PC-3 (cell line): ENCODE measurements around the gene SLC7A5. TPM values are rescaled to one million over a fixed set of nuclear protein-coding genes. Genes with fewer than 3 reads are reported as not detected.
"Not testable (repeated sequence)": the region's sequence is repeated elsewhere in the genome, so short reads cannot be mapped to it uniquely, and the experiment has no call there.

ENCODE experiments used
- ATAC-seq: fragments of 200-7000 bp; cut with Tn5 transposase; 2 replicates; pipeline ENCODE4 v1.9.1; 2020; ENCODE audit warnings: mild to moderate bottlenecking, moderate library complexity
- BruUV-seq: library from RNA; stranded (reverse); fragments of 400-500 nt; replicated peaks from 2 replicates; lab custom pipeline; 2021; lab: Mats Ljungman, UMichigan
- CTCF ChIA-PET: fragments of 300-600 bp; sonication (Branson Sonifier 250); formaldehyde crosslinking; loops from one replicate; lab custom pipeline; 2022; ENCODE audit warnings: antibody characterized with exemption; lab: Charles Lee
- POLR2A ChIA-PET: fragments of 300-600 bp; sonication (Branson Sonifier 250); formaldehyde crosslinking; loops from one replicate; lab custom pipeline; 2022; ENCODE audit warnings: antibody characterized with exemption; ENCODE audit not compliant: unreplicated experiment; lab: Charles Lee
- DNase-seq: peaks from one replicate; pipeline ENCODE4 v3.0.0-alpha.2; 2015
- H2AFZ ChIP-seq: fragments of 300-600 bp; sonication (generic); 2 replicates; pipeline ENCODE4 v1.6.0; 2016; ENCODE audit warnings: antibody characterized with exemption, low read length
- H3F3A ChIP-seq: fragments of 300-600 bp; sonication (generic); one replicate; pipeline ENCODE4 v1.6.0; 2017; ENCODE audit warnings: antibody characterized with exemption, low read length, control low read depth, mild to moderate bottlenecking; ENCODE audit not compliant: unreplicated experiment
- H3K27ac ChIP-seq: fragments of 300-600 bp; sonication (generic); 2 replicates; pipeline ENCODE4 v1.5.1; 2016; ENCODE audit warnings: mild to moderate bottlenecking, low read length
- H3K27me3 ChIP-seq: fragments of 300-600 bp; sonication (generic); 2 replicates; pipeline ENCODE4 v1.6.1; 2016; ENCODE audit warnings: low read length, mixed read lengths
- H3K36me3 ChIP-seq: fragments of 300-600 bp; sonication (generic); 2 replicates; pipeline ENCODE4 v1.6.1; 2016; ENCODE audit warnings: low read depth, mixed run types, low read length, mixed read lengths
- H3K4me1 ChIP-seq: fragments of 300-600 bp; sonication (generic); 2 replicates; pipeline ENCODE4 v1.5.1; 2016; ENCODE audit warnings: low read length; ENCODE audit not compliant: insufficient read depth
- H3K4me2 ChIP-seq: fragments of 300-600 bp; sonication (generic); 2 replicates; pipeline ENCODE4 v1.6.0; 2016; ENCODE audit warnings: low read length
- H3K4me3 ChIP-seq: fragments of 300-600 bp; sonication (generic); 2 replicates; pipeline ENCODE4 v1.5.1; 2016; ENCODE audit warnings: mild to moderate bottlenecking, low read length, mixed read lengths
- H3K79me2 ChIP-seq: fragments of 300-600 bp; sonication (generic); 2 replicates; pipeline ENCODE4 v1.6.1; 2017; ENCODE audit warnings: low read length, mixed read lengths
- H3K9ac ChIP-seq: fragments of 300-600 bp; sonication (generic); 2 replicates; pipeline ENCODE4 v1.6.0; 2016; ENCODE audit warnings: mild to moderate bottlenecking, low read length
- H3K9me2 ChIP-seq: fragments of 300-600 bp; sonication (generic); replicated peaks from 2 replicates; pipeline ENCODE4 v1.6.1; 2016; ENCODE audit warnings: mixed run types, low read length, mixed read lengths
- H3K9me3 ChIP-seq: fragments of 300-600 bp; sonication (generic); 2 replicates; pipeline ENCODE4 v1.6.1; 2016; ENCODE audit warnings: low read length, mixed read lengths
- H4K20me1 ChIP-seq: fragments of 300-600 bp; sonication (generic); 2 replicates; pipeline ENCODE4 v1.6.1; 2016; ENCODE audit warnings: low read length, mixed read lengths
- EZH2 ChIP-seq: fragments of 300-600 bp; sonication (generic); IDR thresholded peaks from one replicate; pipeline ENCODE4 v1.6.1; 2017; ENCODE audit warnings: antibody characterized with exemption, mild to moderate bottlenecking, low read length; ENCODE audit not compliant: unreplicated experiment
- EZH2phosphoT487 ChIP-seq: fragments of 300-600 bp; sonication (generic); IDR thresholded peaks from 2 replicates; pipeline ENCODE4 v1.6.1; 2018; ENCODE audit warnings: mild to moderate bottlenecking, antibody characterized with exemption, low read length, borderline replicate concordance
- intact Hi-C: fragments of 100-400 bp; cut with micrococcal nuclease; formaldehyde crosslinking; loops from 2 replicates; pipeline ENCODE4 v1.9.0; 2023
- total RNA-seq: library from RNA; depleted of rRNA; stranded (reverse); fragments of >200 nt; gene quantifications from 2 replicates; pipeline ENCODE4 v1.2.3, GENCODE V29; 2014
- TF ChIP-seq, protein P1 (sequence below): fragments of 300-600 bp; sonication (generic); conservative IDR thresholded peaks from 2 replicates; pipeline ENCODE4 v1.5.1; 2017; ENCODE audit warnings: antibody characterized with exemption, low read depth, mild to moderate bottlenecking, low read length

The SLC7A5 gene
- total RNA-seq, 1 experiment from 2014 or later: 93.2 TPM

DNA sequence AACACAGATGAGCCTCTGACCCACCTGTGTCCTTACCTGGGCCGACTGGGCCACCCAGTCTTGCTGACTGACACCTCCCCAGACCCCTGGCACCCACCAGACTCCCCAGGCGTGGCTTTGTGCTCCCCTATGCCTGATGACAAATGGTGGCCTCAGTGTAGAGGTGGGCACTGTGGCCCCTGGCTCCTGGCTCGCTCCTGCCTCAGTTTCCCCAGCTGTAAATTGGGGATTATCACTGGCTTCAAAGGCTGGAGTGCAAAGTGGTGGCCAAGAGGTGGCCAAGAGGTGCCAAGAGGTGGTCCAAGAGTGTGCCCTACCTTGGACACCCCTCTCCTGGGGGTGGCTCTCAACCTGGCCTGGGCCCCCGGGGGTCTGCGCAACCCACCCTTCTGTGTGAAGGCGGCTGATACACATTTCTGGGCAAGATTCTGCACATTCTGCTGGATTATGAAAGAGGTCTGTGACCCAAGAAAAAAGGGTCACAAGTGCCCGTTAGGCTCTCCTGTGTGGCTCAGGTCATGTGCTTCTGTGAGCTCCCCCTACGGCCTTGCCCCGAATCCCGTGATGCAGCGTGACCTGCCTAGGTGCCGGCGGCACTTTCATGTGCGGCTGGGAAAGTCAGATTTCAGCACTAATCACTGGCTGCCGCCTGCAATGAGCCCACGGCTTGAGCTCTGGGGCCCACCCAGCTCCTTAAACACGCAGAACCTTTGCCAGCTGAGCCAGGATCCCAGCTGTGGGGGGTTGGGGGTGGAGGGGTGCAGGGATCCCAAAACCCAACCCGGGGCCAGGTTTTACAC is 7.8 kb downstream of the SLC7A5 start:
- ATAC-seq, POLR2A ChIA-PET, DNase-seq, H2AFZ ChIP-seq, H3K9ac ChIP-seq, H3K36me3 ChIP-seq, H3K4me3 ChIP-seq, intact Hi-C loops, H3K27ac ChIP-seq, H3K9me3 ChIP-seq, H3K27me3 ChIP-seq, H3F3A ChIP-seq, H3K9me2 ChIP-seq, BruUV-seq, H3K4me2 ChIP-seq, CTCF ChIA-PET: not testable (repeated sequence)
- H3K79me2 ChIP-seq: peaks cover 95% of the 10 kb centered on the region
- H4K20me1 ChIP-seq: peaks cover 40% of the 10 kb centered on the region; the same call in 1 of the 2 replicates
- H3K4me1 ChIP-seq: peaks cover 29% of the 10 kb centered on the region

DNA sequence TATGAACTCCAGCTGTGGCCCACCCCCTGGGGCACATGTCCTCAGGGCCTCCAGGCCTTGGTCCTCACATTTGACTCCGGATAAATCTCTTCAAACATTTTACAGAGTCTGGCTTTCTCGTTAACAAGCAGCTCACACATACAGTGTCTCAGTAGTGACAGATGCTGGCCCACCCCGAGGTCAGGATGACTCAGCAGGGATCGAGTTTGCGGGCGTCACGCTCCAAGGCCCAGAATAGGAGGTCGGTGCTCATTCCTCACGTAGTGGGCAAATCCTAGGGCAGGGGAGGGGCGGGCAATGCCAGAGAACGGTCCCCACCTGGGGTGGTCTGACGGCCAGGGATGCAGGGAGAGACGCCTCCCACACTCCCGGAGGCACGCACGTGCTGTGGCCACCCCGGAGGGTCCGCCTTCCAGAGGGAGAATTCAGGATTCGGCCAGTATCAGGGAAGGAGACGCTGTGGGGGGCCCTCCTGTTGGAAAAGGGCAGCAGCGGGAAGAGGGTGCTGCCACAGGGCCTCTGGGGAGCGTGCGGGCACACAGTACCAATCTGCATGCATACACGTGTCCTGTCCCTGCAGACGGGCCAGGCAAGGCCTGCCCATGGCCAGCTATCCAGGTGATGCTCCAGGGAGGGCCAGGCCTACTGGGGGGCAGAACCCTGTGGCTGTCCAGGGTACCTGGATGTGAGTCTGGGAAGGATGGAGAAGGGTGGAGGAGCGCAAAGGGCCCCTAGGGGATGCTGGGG is 8.6 kb downstream of the SLC7A5 start:
- DNase-seq (peak; percentile 70), ATAC-seq (peak; percentile 44)
- intact Hi-C loops: no loop called here
- H3K4me3 ChIP-seq: no peak overlapping the region; the same call in 1 of the 2 replicates
- no peaks in the 10 kb centered on the region for H3K9me2 ChIP-seq
- peaks cover 36% of the 10 kb centered on the region for H3K4me1 ChIP-seq
- H3K9me3 ChIP-seq: no peaks in the 10 kb centered on the region
- H3K27ac ChIP-seq: peak overlapping the region; percentile 49
- peaks cover 1% of the 10 kb centered on the region; the same call in 1 of the 2 replicates for H3K36me3 ChIP-seq
- peaks cover 37% of the 10 kb centered on the region; the same call in 1 of the 2 replicates for H4K20me1 ChIP-seq
- H3K9ac ChIP-seq: no peak overlapping the region
- H3F3A ChIP-seq: no peaks in the 10 kb centered on the region
- ChIA-PET POLR2A (no interaction called here), CTCF (no interaction called here)
- TF ChIP-seq EZH2 (no peak), EZH2phosphoT487 (no peak)
- TF ChIP-seq, protein P1, sequence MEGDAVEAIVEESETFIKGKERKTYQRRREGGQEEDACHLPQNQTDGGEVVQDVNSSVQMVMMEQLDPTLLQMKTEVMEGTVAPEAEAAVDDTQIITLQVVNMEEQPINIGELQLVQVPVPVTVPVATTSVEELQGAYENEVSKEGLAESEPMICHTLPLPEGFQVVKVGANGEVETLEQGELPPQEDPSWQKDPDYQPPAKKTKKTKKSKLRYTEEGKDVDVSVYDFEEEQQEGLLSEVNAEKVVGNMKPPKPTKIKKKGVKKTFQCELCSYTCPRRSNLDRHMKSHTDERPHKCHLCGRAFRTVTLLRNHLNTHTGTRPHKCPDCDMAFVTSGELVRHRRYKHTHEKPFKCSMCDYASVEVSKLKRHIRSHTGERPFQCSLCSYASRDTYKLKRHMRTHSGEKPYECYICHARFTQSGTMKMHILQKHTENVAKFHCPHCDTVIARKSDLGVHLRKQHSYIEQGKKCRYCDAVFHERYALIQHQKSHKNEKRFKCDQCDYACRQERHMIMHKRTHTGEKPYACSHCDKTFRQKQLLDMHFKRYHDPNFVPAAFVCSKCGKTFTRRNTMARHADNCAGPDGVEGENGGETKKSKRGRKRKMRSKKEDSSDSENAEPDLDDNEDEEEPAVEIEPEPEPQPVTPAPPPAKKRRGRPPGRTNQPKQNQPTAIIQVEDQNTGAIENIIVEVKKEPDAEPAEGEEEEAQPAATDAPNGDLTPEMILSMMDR: no peak
- H3K27me3 ChIP-seq: no peaks in the 10 kb centered on the region
- BruUV-seq: no TSS peak
- H3K4me2 ChIP-seq: peak overlapping the region; percentile 63
- peaks cover 90% of the 10 kb centered on the region for H3K79me2 ChIP-seq
- H2AFZ ChIP-seq: no peak overlapping the region

DNA sequence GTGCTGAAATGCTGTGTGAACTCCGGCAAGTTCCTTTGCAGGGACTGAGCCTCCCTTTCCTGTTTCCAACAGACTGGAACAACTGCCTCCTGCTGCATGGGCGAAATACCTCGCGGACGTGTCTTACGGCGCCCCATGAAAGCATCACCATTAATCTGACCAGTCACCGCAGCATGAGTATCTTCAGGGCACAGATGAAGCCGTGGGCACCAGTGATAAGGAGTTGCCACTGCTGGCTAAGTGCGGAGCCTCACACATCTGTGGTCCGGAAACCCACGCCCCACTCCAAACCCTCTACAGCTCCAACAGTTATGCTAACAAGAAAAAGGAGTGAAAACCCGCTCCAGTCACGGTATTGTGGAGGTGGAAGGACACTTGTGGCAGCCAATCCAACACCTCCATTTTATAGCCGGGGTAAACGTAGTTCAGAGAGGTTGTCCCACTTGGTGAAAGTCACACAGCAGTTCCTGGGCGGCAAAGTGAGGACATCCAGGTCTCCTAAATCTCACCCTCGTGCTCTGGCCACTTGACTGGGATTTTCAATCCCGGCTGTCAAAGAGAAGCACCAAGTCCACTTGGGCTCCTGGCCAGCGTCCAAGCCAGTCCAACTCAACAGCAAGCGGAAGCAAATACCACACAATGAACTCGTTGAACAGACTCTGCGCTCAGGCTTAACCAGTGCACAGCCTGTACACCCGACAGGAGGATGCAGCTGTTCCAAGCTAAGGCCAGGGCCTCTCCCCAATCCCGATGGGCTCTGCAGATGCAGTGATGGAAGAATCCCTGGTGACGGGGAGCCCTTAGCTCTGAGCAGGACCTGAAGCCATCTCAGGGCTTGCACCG is 10.9 kb downstream of the SLC7A5 start:
- DNase-seq, H3F3A ChIP-seq, ATAC-seq, H3K9ac ChIP-seq, H3K9me2 ChIP-seq, POLR2A ChIA-PET, H3K36me3 ChIP-seq, H3K9me3 ChIP-seq, H3K4me2 ChIP-seq, H2AFZ ChIP-seq, H3K27me3 ChIP-seq, intact Hi-C loops, BruUV-seq, H3K4me3 ChIP-seq, CTCF ChIA-PET, H3K27ac ChIP-seq: not testable (repeated sequence)
- H3K4me1 ChIP-seq: peaks cover 46% of the 10 kb centered on the region
- H4K20me1 ChIP-seq: peaks cover 32% of the 10 kb centered on the region; the same call in 1 of the 2 replicates
- peaks cover 86% of the 10 kb centered on the region for H3K79me2 ChIP-seq
